Skeletal muscle satellite cell (primary cell): ENCODE measurements around the gene HOXA5. TPM values are rescaled to one million over a fixed set of nuclear protein-coding genes. Genes with fewer than 3 reads are reported as not detected.

ENCODE experiments used
- H3K27me3 ChIP-seq: 2 replicates; pipeline ENCODE4 v1.7.0; 2013; ENCODE audit warnings: low read length; ENCODE audit not compliant: control insufficient read depth, insufficient read depth
- H3K36me3 ChIP-seq: 2 replicates; pipeline ENCODE4 v1.7.0; 2013; ENCODE audit warnings: mild to moderate bottlenecking, control low read depth, low read length; ENCODE audit not compliant: insufficient read depth
- H3K4me1 ChIP-seq: 2 replicates; pipeline ENCODE4 v1.7.0; 2013; ENCODE audit warnings: low read length; ENCODE audit not compliant: control insufficient read depth, insufficient read depth
- H3K4me2 ChIP-seq: 2 replicates; pipeline ENCODE4 v1.7.0; 2013; ENCODE audit warnings: mild to moderate bottlenecking, low read length
- H3K4me3 ChIP-seq: 2 replicates; pipeline ENCODE4 v1.7.0; 2013; ENCODE audit warnings: low read length
- H3K9ac ChIP-seq: 2 replicates; pipeline ENCODE4 v1.7.0; 2013; ENCODE audit warnings: mild to moderate bottlenecking, low read depth, low read length, moderate library complexity
- H3K9me3 ChIP-seq: replicated peaks from 2 replicates; pipeline ENCODE4 v1.7.0; 2013; ENCODE audit warnings: mild to moderate bottlenecking, control low read depth, low read length
- small RNA-seq: library from RNA; depleted of rRNA; stranded (forward); fragments of <200 nt; gene quantifications from one replicate; pipeline ENCODE3, GENCODE V24; 2012

HOXA5 gene

GRCh38 chr7:27092819-27093110, 50.7 kb downstream of the HOXA5 start:
- no peak overlapping the region for H3K9ac ChIP-seq
- H3K4me2 ChIP-seq: no peak overlapping the region
- no peaks in the 10 kb centered on the region for H3K36me3 ChIP-seq
- peaks cover 23% of the 10 kb centered on the region for H3K4me1 ChIP-seq
- no peaks in the 10 kb centered on the region for H3K9me3 ChIP-seq
- no peaks in the 10 kb centered on the region for H3K27me3 ChIP-seq
- H3K4me3 ChIP-seq: no peak overlapping the region

- H3K4me1 ChIP-seq: peaks cover 17% of the 10 kb centered on the region
- no peaks in the 10 kb centered on the region for H3K36me3 ChIP-seq
- no peaks in the 10 kb centered on the region for H3K27me3 ChIP-seq
- no peaks in the 10 kb centered on the region for H3K9me3 ChIP-seq
- no peak overlapping the region for H3K4me3 ChIP-seq
- H3K9ac ChIP-seq: no peak overlapping the region
- no peak overlapping the region for H3K4me2 ChIP-seq
Observed at GRCh38 chr7:27091941-27092818, 51.3 kb downstream of the HOXA5 start.

GRCh38 chr7:27091105-27091504, 52.4 kb downstream of the HOXA5 start:
- no peak overlapping the region for H3K9ac ChIP-seq
- H3K4me1 ChIP-seq: peaks cover 16% of the 10 kb centered on the region
- no peak overlapping the region for H3K4me2 ChIP-seq
- H3K9me3 ChIP-seq: no peaks in the 10 kb centered on the region
- H3K36me3 ChIP-seq: no peaks in the 10 kb centered on the region
- H3K4me3 ChIP-seq: no peak overlapping the region
- H3K27me3 ChIP-seq: no peaks in the 10 kb centered on the region

Small RNA genes lying within 50 kb of the gene (small RNA-seq; reads per million reads assigned to genes)
- gene AC004080.5 (not detected), gene RF01977 (not detected), gene RF02140 (not detected), gene RF02141 (not detected)
